PC-3 (cell line): ENCODE results near the gene AFTPH. TPM values are rescaled to one million over a fixed set of nuclear protein-coding genes. Genes with fewer than 3 reads are reported as not detected.

Experiments
- ATAC-seq: fragments of 200-7000 bp; cut with Tn5 transposase; 2 replicates; pipeline ENCODE4 v1.9.1; 2020; ENCODE audit warnings: mild to moderate bottlenecking, moderate library complexity
- BruUV-seq: library from RNA; stranded (reverse); fragments of 400-500 nt; replicated peaks from 2 replicates; lab custom pipeline; 2021; lab: Mats Ljungman, UMichigan
- CTCF ChIA-PET: fragments of 300-600 bp; sonication (Branson Sonifier 250); formaldehyde crosslinking; loops from one replicate; lab custom pipeline; 2022; ENCODE audit warnings: antibody characterized with exemption; lab: Charles Lee
- POLR2A ChIA-PET: fragments of 300-600 bp; sonication (Branson Sonifier 250); formaldehyde crosslinking; loops from one replicate; lab custom pipeline; 2022; ENCODE audit warnings: antibody characterized with exemption; ENCODE audit not compliant: unreplicated experiment; lab: Charles Lee
- DNase-seq: peaks from one replicate; pipeline ENCODE4 v3.0.0-alpha.2; 2015
- H2AFZ ChIP-seq: fragments of 300-600 bp; sonication (generic); 2 replicates; pipeline ENCODE4 v1.6.0; 2016; ENCODE audit warnings: antibody characterized with exemption, low read length
- H3F3A ChIP-seq: fragments of 300-600 bp; sonication (generic); one replicate; pipeline ENCODE4 v1.6.0; 2017; ENCODE audit warnings: antibody characterized with exemption, low read length, control low read depth, mild to moderate bottlenecking; ENCODE audit not compliant: unreplicated experiment
- H3K27ac ChIP-seq: fragments of 300-600 bp; sonication (generic); 2 replicates; pipeline ENCODE4 v1.5.1; 2016; ENCODE audit warnings: mild to moderate bottlenecking, low read length
- H3K27me3 ChIP-seq: fragments of 300-600 bp; sonication (generic); 2 replicates; pipeline ENCODE4 v1.6.1; 2016; ENCODE audit warnings: low read length, mixed read lengths
- H3K36me3 ChIP-seq: fragments of 300-600 bp; sonication (generic); 2 replicates; pipeline ENCODE4 v1.6.1; 2016; ENCODE audit warnings: low read depth, mixed run types, low read length, mixed read lengths
- H3K4me1 ChIP-seq: fragments of 300-600 bp; sonication (generic); 2 replicates; pipeline ENCODE4 v1.5.1; 2016; ENCODE audit warnings: low read length; ENCODE audit not compliant: insufficient read depth
- H3K4me2 ChIP-seq: fragments of 300-600 bp; sonication (generic); 2 replicates; pipeline ENCODE4 v1.6.0; 2016; ENCODE audit warnings: low read length
- H3K4me3 ChIP-seq: fragments of 300-600 bp; sonication (generic); 2 replicates; pipeline ENCODE4 v1.5.1; 2016; ENCODE audit warnings: mild to moderate bottlenecking, low read length, mixed read lengths
- H3K79me2 ChIP-seq: fragments of 300-600 bp; sonication (generic); 2 replicates; pipeline ENCODE4 v1.6.1; 2017; ENCODE audit warnings: low read length, mixed read lengths
- H3K9ac ChIP-seq: fragments of 300-600 bp; sonication (generic); 2 replicates; pipeline ENCODE4 v1.6.0; 2016; ENCODE audit warnings: mild to moderate bottlenecking, low read length
- H3K9me2 ChIP-seq: fragments of 300-600 bp; sonication (generic); replicated peaks from 2 replicates; pipeline ENCODE4 v1.6.1; 2016; ENCODE audit warnings: mixed run types, low read length, mixed read lengths
- H3K9me3 ChIP-seq: fragments of 300-600 bp; sonication (generic); 2 replicates; pipeline ENCODE4 v1.6.1; 2016; ENCODE audit warnings: low read length, mixed read lengths
- H4K20me1 ChIP-seq: fragments of 300-600 bp; sonication (generic); 2 replicates; pipeline ENCODE4 v1.6.1; 2016; ENCODE audit warnings: low read length, mixed read lengths
- EZH2 ChIP-seq: fragments of 300-600 bp; sonication (generic); IDR thresholded peaks from one replicate; pipeline ENCODE4 v1.6.1; 2017; ENCODE audit warnings: antibody characterized with exemption, mild to moderate bottlenecking, low read length; ENCODE audit not compliant: unreplicated experiment
- EZH2phosphoT487 ChIP-seq: fragments of 300-600 bp; sonication (generic); IDR thresholded peaks from 2 replicates; pipeline ENCODE4 v1.6.1; 2018; ENCODE audit warnings: mild to moderate bottlenecking, antibody characterized with exemption, low read length, borderline replicate concordance
- intact Hi-C: fragments of 100-400 bp; cut with micrococcal nuclease; formaldehyde crosslinking; loops from 2 replicates; pipeline ENCODE4 v1.9.0; 2023
- total RNA-seq: library from RNA; depleted of rRNA; stranded (reverse); fragments of >200 nt; gene quantifications from 2 replicates; pipeline ENCODE4 v1.2.3, GENCODE V29; 2014
- TF ChIP-seq, protein P1 (sequence below): fragments of 300-600 bp; sonication (generic); conservative IDR thresholded peaks from 2 replicates; pipeline ENCODE4 v1.5.1; 2017; ENCODE audit warnings: antibody characterized with exemption, low read depth, mild to moderate bottlenecking, low read length

The AFTPH gene
- total RNA-seq, 1 experiment from 2014 or later = 26.6 TPM

DNA sequence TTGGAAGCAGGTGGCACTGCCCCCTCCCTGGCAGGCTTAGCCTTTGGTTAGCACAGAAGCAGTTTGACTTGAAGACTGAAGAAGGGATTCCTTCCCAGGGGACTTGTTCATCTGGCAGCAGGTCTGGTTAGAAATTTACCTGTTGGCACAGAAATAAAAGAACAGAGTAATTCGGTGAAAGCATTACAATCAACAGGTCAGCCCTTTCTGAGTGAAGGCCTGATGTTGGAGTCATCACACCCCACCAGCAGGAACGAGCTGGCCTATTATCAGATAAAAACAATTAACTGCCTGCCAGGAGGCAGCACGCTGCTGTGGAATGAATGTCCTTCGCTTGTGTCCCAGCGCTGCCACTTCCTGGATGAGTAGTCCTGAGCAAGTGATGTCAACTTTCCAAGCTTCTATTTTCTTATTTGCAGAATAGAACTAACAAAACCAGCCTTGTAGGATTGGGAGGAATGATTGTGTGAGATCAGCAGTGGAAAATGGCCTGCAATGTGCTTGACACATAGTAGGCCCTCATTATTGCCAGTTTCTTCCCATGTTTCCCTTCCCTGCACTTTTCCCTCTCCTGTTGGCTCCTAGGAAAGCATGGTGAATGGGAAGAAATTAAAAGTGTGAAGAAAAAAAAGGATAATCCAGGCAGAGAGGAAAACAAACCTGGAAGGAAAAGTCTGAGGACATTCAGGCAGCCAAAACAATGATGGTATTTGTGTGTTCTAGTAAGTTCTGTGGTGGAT lies 41.2 kb upstream of the AFTPH start:
- DNase-seq (peak; percentile 85), ATAC-seq (peak; percentile 94)
- intact Hi-C loops = loop anchor here (1.0 kb wide), 1 partner anchor 152 kb away; no protein-coding TSS in a partner anchor
- Histone ChIP-seq H4K20me1 (no peaks in the 10 kb centered on the region), H3K9ac (no peak overlapping the region), H3K9me2 (no peaks in the 10 kb centered on the region), H3K79me2 (no peaks in the 10 kb centered on the region), H3K9me3 (no peaks in the 10 kb centered on the region), H3F3A (no peaks in the 10 kb centered on the region), H3K27me3 (no peaks in the 10 kb centered on the region), H3K36me3 (no peaks in the 10 kb centered on the region), H2AFZ (peak overlapping the region; percentile 45; the same call in 1 of the 2 replicates), H3K4me3 (no peak overlapping the region), H3K4me2 (peak overlapping the region; percentile 23), H3K4me1 (peaks cover 27% of the 10 kb centered on the region), H3K27ac (peak overlapping the region; percentile 36)
- no TSS peak for BruUV-seq
- POLR2A ChIA-PET = interaction anchor here (0.6 to 0.8 kb wide), 2 partner anchors 156 to 547 kb away, joined by 3 to 6 read pairs; no protein-coding TSS in a partner anchor
- TF ChIP-seq EZH2 (no peak), EZH2phosphoT487 (no peak)
- TF ChIP-seq, protein P1, sequence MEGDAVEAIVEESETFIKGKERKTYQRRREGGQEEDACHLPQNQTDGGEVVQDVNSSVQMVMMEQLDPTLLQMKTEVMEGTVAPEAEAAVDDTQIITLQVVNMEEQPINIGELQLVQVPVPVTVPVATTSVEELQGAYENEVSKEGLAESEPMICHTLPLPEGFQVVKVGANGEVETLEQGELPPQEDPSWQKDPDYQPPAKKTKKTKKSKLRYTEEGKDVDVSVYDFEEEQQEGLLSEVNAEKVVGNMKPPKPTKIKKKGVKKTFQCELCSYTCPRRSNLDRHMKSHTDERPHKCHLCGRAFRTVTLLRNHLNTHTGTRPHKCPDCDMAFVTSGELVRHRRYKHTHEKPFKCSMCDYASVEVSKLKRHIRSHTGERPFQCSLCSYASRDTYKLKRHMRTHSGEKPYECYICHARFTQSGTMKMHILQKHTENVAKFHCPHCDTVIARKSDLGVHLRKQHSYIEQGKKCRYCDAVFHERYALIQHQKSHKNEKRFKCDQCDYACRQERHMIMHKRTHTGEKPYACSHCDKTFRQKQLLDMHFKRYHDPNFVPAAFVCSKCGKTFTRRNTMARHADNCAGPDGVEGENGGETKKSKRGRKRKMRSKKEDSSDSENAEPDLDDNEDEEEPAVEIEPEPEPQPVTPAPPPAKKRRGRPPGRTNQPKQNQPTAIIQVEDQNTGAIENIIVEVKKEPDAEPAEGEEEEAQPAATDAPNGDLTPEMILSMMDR = no peak
- CTCF ChIA-PET = interaction anchor here (0.6 to 0.7 kb wide), 2 partner anchors 79 to 152 kb away, joined by 3 to 7 read pairs; no protein-coding TSS in a partner anchor

DNA sequence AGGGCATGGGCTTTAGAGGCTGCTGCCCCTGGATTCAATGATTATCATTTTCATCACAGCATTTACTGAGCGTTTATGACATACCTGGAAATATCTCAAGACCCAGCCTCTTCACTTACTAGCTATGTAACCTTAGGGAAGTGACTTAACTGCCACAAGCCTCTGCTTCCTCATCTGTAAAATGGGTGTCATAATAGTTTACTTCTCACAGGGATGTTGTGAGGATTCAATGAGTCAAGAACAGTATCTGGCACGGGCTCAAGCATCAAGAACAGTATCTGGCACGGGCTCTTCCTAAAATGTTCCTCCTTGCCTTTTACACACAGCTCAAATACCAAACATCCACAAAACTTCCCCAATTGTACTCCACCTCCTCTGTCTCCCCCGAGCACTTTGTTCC lies 38.8 kb upstream of the AFTPH start:
- Histone ChIP-seq H3K27me3 (no peaks in the 10 kb centered on the region), H3K4me1 (peaks cover 21% of the 10 kb centered on the region), H3K4me2 (no peak overlapping the region), H3F3A (no peaks in the 10 kb centered on the region), H3K79me2 (no peaks in the 10 kb centered on the region), H4K20me1 (no peaks in the 10 kb centered on the region), H3K9me2 (no peaks in the 10 kb centered on the region), H3K27ac (no peak overlapping the region), H3K36me3 (no peaks in the 10 kb centered on the region), H3K9ac (no peak overlapping the region), H3K4me3 (no peak overlapping the region), H3K9me3 (no peaks in the 10 kb centered on the region), H2AFZ (no peak overlapping the region)
- no TSS peak for BruUV-seq
- no peak for DNase-seq
- ATAC-seq = no peak
- TF ChIP-seq EZH2 = no peak
- TF ChIP-seq, protein P1 = no peak
- TF ChIP-seq EZH2phosphoT487 = no peak
- intact Hi-C loops = loop anchor here (5.0 kb wide), 1 partner anchor 438 kb away; no protein-coding TSS in a partner anchor
- POLR2A ChIA-PET = interaction anchor here (0.6 to 1.0 kb wide), 2 partner anchors 54 to 282 kb away, joined by 3 to 8 read pairs; no protein-coding TSS in a partner anchor
- CTCF ChIA-PET = interaction anchor here (1.2 kb wide), 1 partner anchor 155 kb away, joined by 7 read pairs; no protein-coding TSS in a partner anchor
